DMS153 treated with DMSO at 0.1 percent for 48 hours (cell line): ENCODE measurements around the gene AP3B2.
"Not testable (repeated sequence)": the region's sequence is repeated elsewhere in the genome, so short reads cannot be mapped to it uniquely, and the experiment has no call there.

Experiments used
- DNase-seq: peaks from one replicate; lab custom pipeline; 2025; ENCODE audit not compliant: unreplicated experiment; lab: John Stamatoyannopoulos, UW

The AP3B2 gene

GRCh38 chr15:82709421-82710207 is at the start of gene AP3B2:
Gene AP3B2 (minus strand): TSS chr15:82709875. CDS start chr15:82709706, 169 bp downstream.
- peak; percentile 18 for DNase-seq

GRCh38 chr15:82751308-82751707 is 41.6 kb upstream of the AP3B2 start:
- DNase-seq = no peak

- no peak for DNase-seq
Measured at GRCh38 chr15:82750831-82751180, 41.1 kb upstream of the AP3B2 start.

- peak; percentile 36 for DNase-seq
Measured at GRCh38 chr15:82749951-82750830, 40.5 kb upstream of the AP3B2 start.

GRCh38 chr15:82748315-82748714 is 38.6 kb upstream of the AP3B2 start:
- DNase-seq = no peak

- DNase-seq = no peak
Measured at GRCh38 chr15:82743810-82744209, 34.1 kb upstream of the AP3B2 start.

- DNase-seq = no peak
Measured at GRCh38 chr15:82742134-82742533, 32.5 kb upstream of the AP3B2 start.

GRCh38 chr15:82739086-82739485 is 29.4 kb upstream of the AP3B2 start:
- DNase-seq = no peak

GRCh38 chr15:82737975-82738374 is 28.3 kb upstream of the AP3B2 start:
- DNase-seq = no peak

GRCh38 chr15:82731527-82731926 is 21.9 kb upstream of the AP3B2 start:
- no peak for DNase-seq

GRCh38 chr15:82730022-82730530 is 20.4 kb upstream of the AP3B2 start:
- DNase-seq = no peak

- no peak for DNase-seq
Measured at GRCh38 chr15:82726816-82727215, 17.1 kb upstream of the AP3B2 start.

GRCh38 chr15:82715003-82715402 is 5.3 kb upstream of the AP3B2 start:
- DNase-seq = no peak

GRCh38 chr15:82714016-82714415 is 4.3 kb upstream of the AP3B2 start:
- DNase-seq = no peak

- DNase-seq = no peak
Measured at GRCh38 chr15:82712036-82712435, 2.4 kb upstream of the AP3B2 start.

- no peak for DNase-seq
Measured at GRCh38 chr15:82710926-82711490, 1.3 kb upstream of the AP3B2 start.

- DNase-seq = no peak
Measured at GRCh38 chr15:82710208-82710555, 507 bp upstream of the AP3B2 start.

- no peak for DNase-seq
Measured at GRCh38 chr15:82709081-82709420, 624 bp downstream of the AP3B2 start.

- DNase-seq = not testable (repeated sequence)
Measured at GRCh38 chr15:82705856-82706255, 3.8 kb downstream of the AP3B2 start.

GRCh38 chr15:82699726-82700125 is 9.9 kb downstream of the AP3B2 start:
- DNase-seq = no peak

- no peak for DNase-seq
Measured at GRCh38 chr15:82698711-82699345, 10.8 kb downstream of the AP3B2 start.
